Endodermal cell (in vitro differentiated cells): ENCODE results near the gene FOXR1. TPM values are rescaled to one million over a fixed set of nuclear protein-coding genes. Genes with fewer than 3 reads are reported as not detected.

Source experiments
- DNase-seq: peaks from one replicate; pipeline ENCODE4 v3.0.0-alpha.2; 2017
- H3K27ac ChIP-seq: 2 replicates; pipeline ENCODE4 v1.5.1; 2013; ENCODE audit warnings: mild to moderate bottlenecking, low read depth, low read length, moderate library complexity
- H3K27me3 ChIP-seq: 2 replicates; pipeline ENCODE4 v1.6.1; 2013; ENCODE audit warnings: mild to moderate bottlenecking, low read length, moderate library complexity; ENCODE audit not compliant: insufficient read depth, control insufficient read depth, poor library complexity, severe bottlenecking
- H3K36me3 ChIP-seq: 2 replicates; pipeline ENCODE4 v1.7.0; 2013; ENCODE audit warnings: mild to moderate bottlenecking, low read length, moderate library complexity; ENCODE audit not compliant: control insufficient read depth, insufficient read depth
- H3K4me1 ChIP-seq: one replicate; pipeline ENCODE4 v1.7.0; 2013; ENCODE audit warnings: low read length; ENCODE audit not compliant: control insufficient read depth, insufficient read depth
- H3K4me3 ChIP-seq: 2 replicates; pipeline ENCODE4 v1.5.1; 2013; ENCODE audit warnings: mild to moderate bottlenecking, low read length, moderate library complexity
- H3K9ac ChIP-seq: 2 replicates; pipeline ENCODE4 v1.6.1; 2013; ENCODE audit warnings: mild to moderate bottlenecking, low read length, moderate library complexity; ENCODE audit not compliant: poor library complexity, severe bottlenecking; ENCODE audit errors: extremely low read depth
- H3K9me3 ChIP-seq: 2 replicates; pipeline ENCODE4 v1.6.1; 2013; ENCODE audit warnings: mild to moderate bottlenecking, low read length, moderate library complexity; ENCODE audit not compliant: control insufficient read depth
- H3K27ac Mint-ChIP-seq: 2 replicates; pipeline ENCODE4 v1.8.0; 2020; ENCODE audit warnings: mixed read lengths
- H3K27me3 Mint-ChIP-seq: 2 replicates; pipeline ENCODE4 v1.8.0; 2021; ENCODE audit warnings: mild to moderate bottlenecking, mixed read lengths; ENCODE audit not compliant: insufficient read depth
- H3K36me3 Mint-ChIP-seq: 2 replicates; pipeline ENCODE4 v1.8.0; 2020; ENCODE audit warnings: low read depth, mixed read lengths
- H3K4me1 Mint-ChIP-seq: 2 replicates; pipeline ENCODE4 v1.8.0; 2020; ENCODE audit warnings: mixed read lengths
- H3K4me3 Mint-ChIP-seq: 2 replicates; pipeline ENCODE4 v1.8.0; 2020; ENCODE audit warnings: mild to moderate bottlenecking, moderate library complexity, mixed read lengths
- H3K9me3 Mint-ChIP-seq: 2 replicates; pipeline ENCODE4 v1.8.0; 2020; ENCODE audit warnings: mild to moderate bottlenecking, mixed read lengths
- WGBS, 2 experiments: methylation state at CpG; one replicate each; pipeline versions ENCODE4 v1.1.5 to v1.1.7; 2013; ENCODE audit warnings: missing lambda C conversion rate in 2 of 2, mixed read lengths in 1 of 2; ENCODE audit not compliant: insufficient coverage in 1 of 2, insufficient read length in 1 of 2; 5-methylcytosine and 5-hydroxymethylcytosine counted together
- total RNA-seq, 2 donors: library from RNA; stranded (reverse); fragmentation: NEBNext Ultra II Directional in 1 of 2; extraction: Animal tissue kit (Norgen Biotek cat#: 25700) in 1 of 2; gene quantifications; 2 replicates in 1 of 2; 3 replicates in 1 of 2; pipeline ENCODE4 v1.2.1, GENCODE V29; 2021
- TF ChIP-seq, protein P1 (sequence below): fragments of 200-600 bp; sonication (generic); conservative IDR thresholded peaks from 2 replicates; pipeline ENCODE4 v1.5.0; 2021; ENCODE audit warnings: antibody characterized with exemption, mild to moderate bottlenecking

The FOXR1 gene
- total RNA-seq, 2 donors from 2014 or later: not detected

GRCh38 chr11:118998822-118999221 lies 27.3 kb downstream of the FOXR1 start:
- TF ChIP-seq, protein P1, sequence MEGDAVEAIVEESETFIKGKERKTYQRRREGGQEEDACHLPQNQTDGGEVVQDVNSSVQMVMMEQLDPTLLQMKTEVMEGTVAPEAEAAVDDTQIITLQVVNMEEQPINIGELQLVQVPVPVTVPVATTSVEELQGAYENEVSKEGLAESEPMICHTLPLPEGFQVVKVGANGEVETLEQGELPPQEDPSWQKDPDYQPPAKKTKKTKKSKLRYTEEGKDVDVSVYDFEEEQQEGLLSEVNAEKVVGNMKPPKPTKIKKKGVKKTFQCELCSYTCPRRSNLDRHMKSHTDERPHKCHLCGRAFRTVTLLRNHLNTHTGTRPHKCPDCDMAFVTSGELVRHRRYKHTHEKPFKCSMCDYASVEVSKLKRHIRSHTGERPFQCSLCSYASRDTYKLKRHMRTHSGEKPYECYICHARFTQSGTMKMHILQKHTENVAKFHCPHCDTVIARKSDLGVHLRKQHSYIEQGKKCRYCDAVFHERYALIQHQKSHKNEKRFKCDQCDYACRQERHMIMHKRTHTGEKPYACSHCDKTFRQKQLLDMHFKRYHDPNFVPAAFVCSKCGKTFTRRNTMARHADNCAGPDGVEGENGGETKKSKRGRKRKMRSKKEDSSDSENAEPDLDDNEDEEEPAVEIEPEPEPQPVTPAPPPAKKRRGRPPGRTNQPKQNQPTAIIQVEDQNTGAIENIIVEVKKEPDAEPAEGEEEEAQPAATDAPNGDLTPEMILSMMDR: no peak
- Mint-ChIP-seq H3K27ac (peak overlapping the region; percentile 99), H3K9me3 (no peaks in the 10 kb centered on the region), H3K27me3 (no peaks in the 10 kb centered on the region), H3K4me3 (peak overlapping the region; percentile 98), H3K4me1 (peaks cover 15% of the 10 kb centered on the region), H3K36me3 (peaks cover 40% of the 10 kb centered on the region)
- H3K4me1 ChIP-seq: no peaks in the 10 kb centered on the region
- DNase-seq: peak; percentile 82
- H3K27me3 ChIP-seq: no peaks in the 10 kb centered on the region
- peak overlapping the region; percentile 71 for H3K9ac ChIP-seq
- H3K4me3 ChIP-seq: peak overlapping the region; percentile 88
- no peaks in the 10 kb centered on the region for H3K9me3 ChIP-seq
- WGBS, 2 experiments: 19 to 44% methylated on average over 2 to 5 of the region's 6 CpGs
- H3K36me3 ChIP-seq: peaks cover 38% of the 10 kb centered on the region
- no peak overlapping the region for H3K27ac ChIP-seq

- Mint-ChIP-seq H3K9me3 (no peaks in the 10 kb centered on the region), H3K36me3 (peaks cover 51% of the 10 kb centered on the region), H3K27me3 (no peaks in the 10 kb centered on the region), H3K4me1 (peaks cover 15% of the 10 kb centered on the region), H3K27ac (no peak overlapping the region), H3K4me3 (no peak overlapping the region)
- no peak for DNase-seq
- H3K9me3 ChIP-seq: no peaks in the 10 kb centered on the region
- H3K27ac ChIP-seq: no peak overlapping the region
- 87 to 100% methylated on average over 1 of the region's 1 CpG for WGBS, 2 experiments
- H3K27me3 ChIP-seq: no peaks in the 10 kb centered on the region
- peaks cover 53% of the 10 kb centered on the region for H3K36me3 ChIP-seq
- H3K4me1 ChIP-seq: no peaks in the 10 kb centered on the region
- H3K9ac ChIP-seq: no peak overlapping the region
- H3K4me3 ChIP-seq: no peak overlapping the region
- TF ChIP-seq, protein P1: no peak
These were observed 29.3 kb downstream of the FOXR1 start for GRCh38 chr11:119000906-119001305.

DNA sequence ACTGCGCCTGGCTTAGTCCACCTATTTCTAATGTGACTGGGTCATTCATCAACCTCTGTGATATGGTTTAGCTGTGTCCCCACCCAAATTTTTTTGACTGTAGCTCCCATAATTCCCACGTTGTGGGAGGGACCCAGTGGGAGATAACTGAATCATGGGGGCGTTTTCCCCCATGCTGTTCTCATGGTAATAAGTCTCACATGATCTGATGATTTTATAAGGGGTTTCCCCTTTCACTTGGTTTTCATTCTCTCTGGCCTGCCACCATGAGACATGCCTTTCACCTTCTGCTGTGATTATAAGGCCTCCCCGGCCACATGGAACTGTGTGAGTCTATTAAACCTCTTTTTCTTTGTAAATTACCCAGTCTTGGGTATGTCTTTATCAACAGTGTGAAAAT lies 35.1 kb downstream of the FOXR1 start:
- no peak overlapping the region for H3K27ac ChIP-seq
- Mint-ChIP-seq H3K27me3 (no peaks in the 10 kb centered on the region), H3K9me3 (no peaks in the 10 kb centered on the region), H3K4me1 (no peaks in the 10 kb centered on the region), H3K4me3 (no peak overlapping the region), H3K27ac (no peak overlapping the region), H3K36me3 (peaks cover 58% of the 10 kb centered on the region)
- DNase-seq: no peak
- no peak overlapping the region for H3K4me3 ChIP-seq
- TF ChIP-seq, protein P1: no peak
- WGBS, 2 experiments: 95% methylated on average over 2 to 4 of the region's 4 CpGs
- H3K27me3 ChIP-seq: no peaks in the 10 kb centered on the region
- H3K4me1 ChIP-seq: no peaks in the 10 kb centered on the region
- H3K9me3 ChIP-seq: no peaks in the 10 kb centered on the region
- H3K9ac ChIP-seq: no peak overlapping the region
- H3K36me3 ChIP-seq: peaks cover 76% of the 10 kb centered on the region
